Thymus (tissue), 11 donors: Measurements from ENCODE around the gene CYB5A. TPM values are rescaled to one million over a fixed set of nuclear protein-coding genes. Genes with fewer than 3 reads are reported as not detected.
A peak's percentile ranks its signal among the peaks of the same experiment; 100 is the strongest.

Experiments used
- DNase-seq, 9 donors: peaks; one replicate each; pipeline ENCODE4 v3.0.0-alpha.2; 2013; ENCODE audit warnings: low spot score in 9 of 9, low read depth in 6 of 9, missing footprints in 1 of 9
- H3K27ac ChIP-seq, 2 donors: one replicate each; pipeline ENCODE4 v1.5.1; 2013; ENCODE audit warnings: control low read depth in 1 of 2, low read depth in 1 of 2, low read length in 1 of 2, mild to moderate bottlenecking in 1 of 2, moderate library complexity in 1 of 2
- H3K27me3 ChIP-seq, 2 donors: one replicate each; pipeline ENCODE4 v1.5.1; 2013; ENCODE audit warnings: low read length in 1 of 2; ENCODE audit not compliant: control insufficient read depth in 2 of 2, insufficient read depth in 1 of 2
- H3K36me3 ChIP-seq, 2 donors: one replicate each; pipeline ENCODE4 v1.5.1; 2013; ENCODE audit warnings: low read length in 1 of 2, mild to moderate bottlenecking in 1 of 2, moderate library complexity in 1 of 2; ENCODE audit not compliant: control insufficient read depth in 2 of 2, insufficient read depth in 2 of 2
- H3K4me1 ChIP-seq, 2 donors: one replicate each; pipeline ENCODE4 v1.5.1; 2013; ENCODE audit warnings: low read length in 2 of 2; ENCODE audit not compliant: control insufficient read depth in 2 of 2, insufficient read depth in 2 of 2
- H3K4me3 ChIP-seq, 2 donors: one replicate each; pipeline ENCODE4 v1.5.1; 2013; ENCODE audit warnings: low read length in 2 of 2, control low read depth in 1 of 2, mild to moderate bottlenecking in 1 of 2
- H3K9me3 ChIP-seq, 2 donors: one replicate each; pipeline ENCODE4 v1.5.1; 2013; ENCODE audit warnings: low read length in 1 of 2, mild to moderate bottlenecking in 1 of 2; ENCODE audit not compliant: control insufficient read depth in 2 of 2, insufficient read depth in 1 of 2
- WGBS: extraction: QIAGEN DNeasy Blood & Tissue Kit; methylation state at CpG from one replicate; pipeline ENCODE4 v1.1.7; 2013; 5-methylcytosine and 5-hydroxymethylcytosine counted together
- polyA plus RNA-seq: library from polyadenylated mRNA; stranded (reverse); fragments of 200-250 nt; gene quantifications from one replicate; pipeline ENCODE4 v1.2.3, GENCODE V29; 2013
- total RNA-seq: library from RNA; stranded (reverse); fragments of 120-200 nt; gene quantifications from one replicate; pipeline ENCODE4 v1.2.4, GENCODE V29; 2013
- donor health status: healthy.

The CYB5A gene
- total and polyA plus RNA-seq, 2 donors, result 52.9 to 86.2 TPM

GRCh38 chr18:74225193-74225840 is 66.4 kb downstream of the CYB5A start:
- Histone ChIP-seq H3K36me3 (no peaks in the 10 kb centered on the region), H3K27me3 (no peaks in the 10 kb centered on the region), H3K4me3 (no peak overlapping the region), H3K9me3 (no peaks in the 10 kb centered on the region), H3K4me1 (no peaks in the 10 kb centered on the region), H3K27ac (no peak overlapping the region)
- WGBS, result 95% methylated on average over 5 of the region's 5 CpGs
- no peak for DNase-seq

- WGBS, result 91% methylated on average over 7 of the region's 7 CpGs
- DNase-seq, result no peak
- Histone ChIP-seq H3K9me3 (no peaks in the 10 kb centered on the region), H3K27ac (no peak overlapping the region), H3K4me1 (no peaks in the 10 kb centered on the region), H3K4me3 (no peak overlapping the region), H3K27me3 (no peaks in the 10 kb centered on the region), H3K36me3 (no peaks in the 10 kb centered on the region)
Observed at GRCh38 chr18:74222710-74223494, 68.9 kb downstream of the CYB5A start.

- Histone ChIP-seq H3K27ac (no peak overlapping the region), H3K36me3 (no peaks in the 10 kb centered on the region), H3K27me3 (no peaks in the 10 kb centered on the region), H3K4me1 (no peaks in the 10 kb centered on the region), H3K9me3 (no peaks in the 10 kb centered on the region), H3K4me3 (no peak overlapping the region)
- WGBS, result 94% methylated on average over 9 of the region's 9 CpGs
- no peak for DNase-seq
Observed at GRCh38 chr18:74221081-74221480, 70.7 kb downstream of the CYB5A start.

- WGBS, result 97% methylated on average over 10 of the region's 10 CpGs
Observed at GRCh38 chr18:74219056-74219455, 72.7 kb downstream of the CYB5A start.

GRCh38 chr18:74217476-74218143 is 74.2 kb downstream of the CYB5A start:
- no peak overlapping the region for H3K4me3 ChIP-seq
- no peak for DNase-seq
- no peaks in the 10 kb centered on the region for H3K36me3 ChIP-seq
- no peaks in the 10 kb centered on the region for H3K27me3 ChIP-seq
- H3K4me1 ChIP-seq, result no peaks in the 10 kb centered on the region
- H3K9me3 ChIP-seq, result no peaks in the 10 kb centered on the region
- WGBS, result 90% methylated on average over 7 of the region's 7 CpGs
- no peak overlapping the region for H3K27ac ChIP-seq

More at GRCh38 chr18:74219056-74219455, 72.7 kb downstream of the CYB5A start:
- Histone ChIP-seq H3K36me3 (no peaks in the 10 kb centered on the region), H3K4me1 (no peaks in the 10 kb centered on the region), H3K27me3 (no peaks in the 10 kb centered on the region), H3K27ac (no peak overlapping the region), H3K4me3 (no peak overlapping the region), H3K9me3 (no peaks in the 10 kb centered on the region)
- no peak for DNase-seq

GRCh38 chr18:74216661-74217110 is 75.1 kb downstream of the CYB5A start:
- H3K4me3 ChIP-seq, result no peak overlapping the region
- no peaks in the 10 kb centered on the region for H3K4me1 ChIP-seq
- WGBS, result 95% methylated on average over 3 of the region's 3 CpGs
- no peak for DNase-seq
- no peaks in the 10 kb centered on the region for H3K27me3 ChIP-seq
- no peak overlapping the region for H3K27ac ChIP-seq
- H3K36me3 ChIP-seq, result no peaks in the 10 kb centered on the region
- no peaks in the 10 kb centered on the region for H3K9me3 ChIP-seq

GRCh38 chr18:74215863-74216262 is 75.9 kb downstream of the CYB5A start:
- H3K9me3 ChIP-seq, result no peaks in the 10 kb centered on the region
- no peak overlapping the region for H3K4me3 ChIP-seq
- 41% methylated on average over 1 of the region's 1 CpG for WGBS
- no peak overlapping the region for H3K27ac ChIP-seq
- no peaks in the 10 kb centered on the region for H3K27me3 ChIP-seq
- DNase-seq, result no peak
- no peaks in the 10 kb centered on the region for H3K36me3 ChIP-seq
- H3K4me1 ChIP-seq, result no peaks in the 10 kb centered on the region

GRCh38 chr18:74213429-74213828 is 78.3 kb downstream of the CYB5A start:
- Histone ChIP-seq H3K27me3 (no peaks in the 10 kb centered on the region), H3K4me1 (no peaks in the 10 kb centered on the region), H3K36me3 (no peaks in the 10 kb centered on the region), H3K27ac (no peak overlapping the region), H3K4me3 (no peak overlapping the region), H3K9me3 (no peaks in the 10 kb centered on the region)
- 98% methylated on average over 3 of the region's 3 CpGs for WGBS
- DNase-seq, result no peak

GRCh38 chr18:74204526-74205152 is 87.1 kb downstream of the CYB5A start:
- DNase-seq, result peak in 1 of 9 donors; percentile 37
- no peaks in the 10 kb centered on the region for H3K9me3 ChIP-seq
- H3K4me1 ChIP-seq, result no peaks in the 10 kb centered on the region
- WGBS, result 93% methylated on average over 5 of the region's 5 CpGs
- H3K4me3 ChIP-seq, result no peak overlapping the region
- H3K36me3 ChIP-seq, result no peaks in the 10 kb centered on the region
- peaks cover 0 to 3% of the 10 kb centered on the region in 2 donors for H3K27me3 ChIP-seq
- no peak overlapping the region for H3K27ac ChIP-seq
